HG03196 (cell line): ENCODE measurements around the gene PTPRN2.
"Not testable (repeated sequence)": the region's sequence is repeated elsewhere in the genome, so short reads cannot be mapped to it uniquely, and the experiment has no call there.

Experiments
- ATAC-seq: cut with Tn5 transposase; IDR thresholded peaks from one replicate; pipeline ENCODE4 v1.9.1; 2021; ENCODE audit not compliant: unreplicated experiment

PTPRN2 gene

GRCh38 chr7:158203948-158204347 lies 383.7 kb downstream of the PTPRN2 start:
- ATAC-seq = not testable (repeated sequence)

DNA sequence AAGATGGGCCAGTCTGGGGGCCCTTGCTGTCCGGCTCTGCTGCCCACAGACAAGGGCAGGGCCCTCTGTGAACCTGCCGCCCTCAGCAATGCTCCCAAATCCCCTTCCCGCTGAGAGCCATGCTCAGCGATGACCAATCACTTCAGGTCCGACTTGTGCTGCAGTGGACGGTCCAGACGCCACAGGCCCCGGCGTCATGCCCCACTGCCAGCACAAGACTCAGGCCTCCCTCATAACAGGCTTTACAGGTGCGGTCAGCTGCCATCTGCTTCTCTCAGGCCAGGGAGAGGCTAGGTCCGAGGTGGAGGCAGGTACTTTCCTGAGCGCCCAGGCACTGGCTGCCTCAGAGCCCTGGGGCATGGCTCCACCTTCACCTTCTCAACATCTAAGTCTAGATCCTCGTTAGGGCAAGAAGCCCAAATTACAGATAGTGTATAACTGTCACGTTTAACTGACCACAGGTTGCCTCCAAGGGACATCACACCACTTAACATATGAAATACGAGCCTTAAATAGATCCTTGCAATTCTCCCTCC lies 393.2 kb downstream of the PTPRN2 start:
- ATAC-seq = no peak

GRCh38 chr7:158193446-158193845 lies 394.2 kb downstream of the PTPRN2 start:
- no peak for ATAC-seq

DNA sequence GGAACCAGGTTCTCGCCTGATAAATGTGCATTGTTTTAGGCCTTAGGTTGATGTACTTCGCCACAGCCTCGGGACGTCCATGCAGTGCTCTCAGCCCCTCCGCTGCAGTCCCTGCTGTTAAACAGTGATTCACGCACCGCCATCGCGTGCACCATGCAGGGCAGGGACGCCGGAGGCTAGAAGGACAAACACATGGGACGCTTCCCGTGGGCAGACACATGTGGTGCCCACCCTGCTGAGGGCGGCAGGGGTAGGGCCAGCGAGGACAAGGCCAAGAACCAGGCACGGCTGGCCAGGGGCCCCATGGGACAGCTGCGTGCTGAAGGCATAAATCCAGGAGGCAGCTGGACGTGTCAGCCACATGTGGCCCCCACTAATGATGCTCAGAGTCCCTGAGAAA lies 394.7 kb downstream of the PTPRN2 start:
- no peak for ATAC-seq

GRCh38 chr7:158192184-158192835 lies 395.3 kb downstream of the PTPRN2 start:
- no peak for ATAC-seq

DNA sequence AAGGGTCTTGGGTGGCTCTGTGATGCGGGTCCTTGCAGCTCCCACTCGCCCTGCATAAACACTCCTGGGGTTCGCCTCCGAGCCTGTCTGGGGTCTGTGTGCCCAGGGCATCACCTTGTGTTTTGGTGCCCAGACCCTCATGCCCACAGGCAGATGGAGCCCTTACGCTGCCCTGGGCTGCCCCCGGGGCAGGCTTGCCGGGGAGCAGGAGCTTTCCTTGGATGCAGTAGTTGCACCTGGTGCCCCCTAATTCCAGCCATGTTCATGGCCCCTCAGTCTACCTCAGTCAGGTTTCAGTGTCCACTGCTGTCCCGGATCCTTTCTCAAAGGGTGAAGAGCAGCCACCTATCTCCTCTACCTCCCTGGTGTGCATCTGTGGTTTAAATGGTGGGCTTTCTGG lies 396.0 kb downstream of the PTPRN2 start:
- no peak for ATAC-seq

DNA sequence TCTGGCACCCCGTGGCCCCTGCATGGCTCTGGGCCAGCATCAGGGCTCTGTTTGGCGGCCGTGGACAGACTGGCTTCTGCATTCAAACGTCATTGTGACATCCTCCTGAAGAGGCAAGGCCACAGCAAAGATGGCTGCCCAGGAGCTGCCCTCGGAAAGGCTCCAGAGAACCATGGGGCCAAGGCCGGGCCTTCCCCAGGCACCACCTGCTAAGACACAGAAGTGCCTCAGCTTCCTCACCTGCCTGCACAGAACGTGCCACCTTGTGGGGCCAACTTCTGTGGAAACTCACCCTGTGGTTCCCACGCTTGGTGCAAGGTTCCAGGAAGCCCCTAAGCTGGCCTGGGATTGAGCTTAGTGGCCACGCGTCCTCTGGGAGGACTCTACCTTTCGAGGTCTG lies 396.9 kb downstream of the PTPRN2 start:
- no peak for ATAC-seq

DNA sequence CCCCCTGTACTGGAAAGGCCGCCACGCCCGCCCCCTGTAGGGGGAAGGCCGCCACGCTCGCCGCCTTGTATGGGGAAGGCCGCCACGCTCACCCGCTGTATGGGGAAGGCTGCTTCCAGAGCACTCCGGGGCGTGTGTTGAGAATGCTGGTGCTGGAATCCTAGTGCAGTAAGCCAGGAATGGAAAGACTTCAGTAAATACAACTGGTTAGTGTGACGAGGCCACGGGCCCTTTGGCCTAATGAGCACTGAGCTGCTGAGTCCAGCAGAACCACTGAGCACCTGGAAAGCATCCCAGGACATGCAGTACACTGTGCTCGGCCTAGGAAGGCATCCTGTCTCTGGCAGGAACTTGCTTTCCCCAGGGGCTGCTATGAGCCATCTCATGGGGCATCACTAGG lies 398.9 kb downstream of the PTPRN2 start:
- no peak for ATAC-seq

DNA sequence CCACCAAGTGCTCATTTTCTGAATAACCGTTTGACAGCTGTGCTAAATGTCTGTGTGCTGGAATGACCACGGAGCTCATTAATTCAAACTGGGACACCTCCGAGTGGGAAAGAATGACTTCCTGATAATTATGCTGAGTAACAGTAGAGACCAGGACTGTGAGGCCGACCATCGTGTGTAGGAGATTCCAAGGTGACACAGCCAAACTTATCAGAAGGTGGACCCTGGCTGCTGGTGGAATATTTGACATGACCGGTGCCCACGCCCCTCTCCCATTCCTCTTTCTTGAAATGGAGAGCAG lies 400.0 kb downstream of the PTPRN2 start:
- no peak for ATAC-seq

- no peak for ATAC-seq
Observed at GRCh38 chr7:158186864-158187693, 400.5 kb downstream of the PTPRN2 start.

DNA sequence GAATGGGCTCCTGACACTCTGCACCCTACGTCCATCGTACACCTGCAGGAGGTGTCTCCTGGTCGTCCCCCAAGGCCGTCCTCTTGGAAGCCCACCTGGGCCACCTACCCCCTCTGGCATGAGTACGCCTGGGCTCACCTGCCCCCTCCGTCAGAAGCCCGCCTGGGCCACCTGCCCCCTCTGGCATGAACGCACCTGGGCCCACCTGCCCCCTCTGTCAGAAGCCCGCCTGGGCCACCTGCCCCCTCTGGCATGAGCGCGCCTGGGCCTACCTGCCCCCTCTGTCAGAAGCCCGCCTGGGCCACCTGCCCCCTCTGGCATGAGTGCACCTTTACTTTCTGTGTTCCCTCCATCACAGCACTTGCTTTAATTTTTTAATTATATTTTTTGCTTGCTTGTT lies 401.2 kb downstream of the PTPRN2 start:
- no peak for ATAC-seq

- no peak for ATAC-seq
Observed at GRCh38 chr7:158185653-158186052, 402.0 kb downstream of the PTPRN2 start.

- no peak for ATAC-seq
Observed at GRCh38 chr7:158183431-158183830, 404.2 kb downstream of the PTPRN2 start.

- no peak for ATAC-seq
Observed at GRCh38 chr7:158176561-158177173, 411.0 kb downstream of the PTPRN2 start.

DNA sequence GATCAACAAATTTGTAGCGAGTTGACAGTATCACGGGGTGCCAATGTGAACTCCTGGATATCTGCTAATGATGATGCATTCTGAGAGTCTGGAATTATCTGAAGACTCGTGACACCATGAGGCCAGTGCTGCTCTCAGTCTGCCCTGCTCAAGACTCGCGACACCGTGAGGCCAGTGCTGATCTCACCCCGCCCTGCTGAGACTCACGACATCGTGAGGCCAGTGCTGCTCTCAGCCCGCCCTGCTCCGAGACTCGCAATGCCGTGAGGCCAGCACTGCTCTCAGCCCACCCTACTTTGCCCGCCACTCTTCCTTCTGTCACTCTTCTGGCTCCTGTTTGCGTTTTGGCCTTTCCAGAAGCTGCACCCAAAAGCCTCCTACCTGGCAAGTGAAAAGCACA lies 411.8 kb downstream of the PTPRN2 start:
- ATAC-seq = no peak

DNA sequence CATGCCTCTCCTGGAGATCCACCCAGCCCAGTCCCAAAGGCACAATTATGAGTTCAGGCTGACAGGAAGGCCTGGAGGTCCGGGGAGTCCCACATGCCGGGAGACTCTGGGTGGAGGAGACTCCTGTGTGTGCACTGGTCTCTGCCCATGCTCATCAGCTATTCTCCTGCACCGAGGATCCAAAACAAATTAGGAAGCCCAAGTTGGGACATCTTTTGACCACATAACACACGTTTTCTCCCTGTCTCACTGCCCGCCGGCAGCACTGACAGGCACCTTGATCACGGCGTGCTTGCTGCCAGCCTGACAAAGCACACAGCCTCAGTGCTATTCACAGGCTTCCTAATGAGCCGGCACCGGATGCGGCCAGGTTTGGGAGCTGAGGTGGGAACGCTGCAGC lies 412.7 kb downstream of the PTPRN2 start:
- ATAC-seq = no peak

DNA sequence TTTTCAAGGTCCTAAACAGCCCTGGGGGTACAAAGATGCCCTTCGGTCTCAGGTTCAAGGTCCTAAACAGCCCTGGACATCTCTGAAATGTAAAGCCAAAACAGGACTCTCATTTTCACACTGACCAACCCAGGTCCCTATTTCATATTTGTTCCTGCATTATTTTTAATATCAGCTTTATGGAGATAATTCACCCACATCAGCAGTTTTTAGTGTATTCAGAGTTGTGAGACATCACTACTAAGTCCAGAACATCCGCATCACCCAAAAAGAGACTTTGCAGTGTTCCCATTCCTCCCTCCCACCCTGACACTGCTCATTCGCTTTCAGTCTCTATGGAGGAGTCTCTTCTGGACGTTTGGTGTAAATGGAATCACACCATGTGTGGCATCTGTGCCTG lies 420.2 kb downstream of the PTPRN2 start:
- no peak for ATAC-seq

- ATAC-seq = no peak
Observed at GRCh38 chr7:158166386-158167340, 421.0 kb downstream of the PTPRN2 start.

DNA sequence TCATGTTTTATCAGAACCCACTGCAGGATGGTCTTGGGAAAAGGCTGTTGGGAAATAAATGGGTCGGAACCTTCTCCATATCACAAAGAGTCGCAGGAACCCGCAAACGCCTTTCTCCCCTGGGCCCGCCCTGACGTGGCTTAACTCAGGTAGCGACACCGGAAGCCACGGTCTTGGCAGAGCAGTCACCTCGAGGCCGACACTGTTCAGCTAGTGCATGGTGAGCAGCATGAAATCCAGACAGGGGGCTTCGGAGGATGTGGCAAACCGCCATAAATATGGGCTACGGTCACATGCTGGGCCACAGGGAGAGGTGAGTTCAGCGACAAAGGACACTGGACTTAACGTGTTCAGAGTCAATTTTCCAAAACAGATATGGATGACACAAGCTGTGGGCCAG lies 421.9 kb downstream of the PTPRN2 start:
- no peak for ATAC-seq

DNA sequence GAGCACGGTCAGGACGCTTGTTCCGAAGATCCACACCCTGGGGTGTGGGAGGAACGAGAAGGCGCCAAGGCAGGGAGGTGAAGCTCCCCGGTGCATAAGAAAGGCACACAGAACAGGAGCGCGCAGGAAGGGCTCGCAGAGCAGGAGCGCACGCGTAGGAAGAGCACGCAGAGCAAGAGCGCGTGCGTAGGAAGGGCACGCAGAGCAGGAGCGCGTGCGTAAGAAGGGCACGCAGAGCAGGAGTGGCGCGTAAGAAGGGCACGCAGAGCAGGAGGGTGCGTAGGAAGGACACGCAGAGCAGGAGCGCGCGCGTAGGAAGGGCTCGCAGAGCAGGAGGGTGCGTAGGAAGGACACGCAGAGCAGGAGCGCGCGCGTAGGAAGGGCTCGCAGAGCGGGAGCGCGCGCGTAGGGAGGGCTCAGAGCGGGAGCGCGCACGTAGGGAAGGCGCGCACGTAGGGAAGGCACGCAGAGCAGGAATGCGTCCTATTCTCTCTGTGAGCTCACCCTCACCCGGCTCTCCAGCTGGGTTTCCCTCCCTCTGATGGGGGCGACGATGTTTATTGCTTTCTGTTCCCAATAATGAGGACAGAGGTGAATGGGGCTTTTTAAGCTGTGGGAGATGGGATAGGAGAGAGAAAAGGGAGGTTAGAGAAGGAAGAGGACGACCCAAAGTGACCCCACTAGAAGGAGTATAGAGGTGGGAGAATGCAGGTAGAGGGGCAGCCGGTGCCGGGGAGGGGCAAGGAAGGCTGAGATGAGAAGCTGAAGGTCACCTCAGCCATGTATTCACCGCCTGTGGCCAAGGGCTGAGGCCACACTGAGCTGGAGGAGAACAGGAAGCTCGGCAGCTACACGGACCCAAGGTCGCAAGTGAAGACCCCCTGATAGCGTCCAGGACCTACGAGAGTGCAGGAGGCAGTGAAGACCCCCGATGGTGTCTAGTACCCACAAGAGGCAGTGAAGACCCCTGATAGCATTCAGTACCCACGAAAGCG lies 423.2 kb downstream of the PTPRN2 start:
- no peak for ATAC-seq
